Effector memory CD4-positive, alpha-beta T cell (primary cell): ENCODE results near the gene C19orf73.
"Not testable (repeated sequence)": the region's sequence is repeated elsewhere in the genome, so short reads cannot be mapped to it uniquely, and the experiment has no call there.

ENCODE experiments used
- DNase-seq, 3 donors: peaks; one replicate each; pipeline ENCODE4 v3.0.0-alpha.2; 2020
- H3K27ac ChIP-seq: 2 replicates; pipeline ENCODE4 v1.7.0; 2013; ENCODE audit warnings: mild to moderate bottlenecking, low read length, moderate library complexity; ENCODE audit not compliant: insufficient read depth, poor library complexity, severe bottlenecking
- H3K27me3 ChIP-seq: replicated peaks from 2 replicates; pipeline ENCODE4 v1.7.0; 2013; ENCODE audit warnings: mild to moderate bottlenecking, low read length; ENCODE audit not compliant: insufficient read depth, control insufficient read depth, poor library complexity, severe bottlenecking
- H3K36me3 ChIP-seq: 2 replicates; pipeline ENCODE4 v1.7.0; 2013; ENCODE audit warnings: mild to moderate bottlenecking, low read length, moderate library complexity; ENCODE audit not compliant: control insufficient read depth, insufficient read depth
- H3K4me1 ChIP-seq: 2 replicates; pipeline ENCODE4 v1.7.0; 2013; ENCODE audit warnings: low read length, mild to moderate bottlenecking; ENCODE audit not compliant: control insufficient read depth, insufficient read depth, poor library complexity, severe bottlenecking
- H3K4me3 ChIP-seq: 2 replicates; pipeline ENCODE4 v1.7.0; 2013; ENCODE audit warnings: low read length, low read depth, mild to moderate bottlenecking; ENCODE audit not compliant: insufficient read depth, poor library complexity, severe bottlenecking
- H3K9me3 ChIP-seq: 2 replicates; pipeline ENCODE4 v1.7.0; 2013; ENCODE audit warnings: mild to moderate bottlenecking, low read length, moderate library complexity; ENCODE audit not compliant: control insufficient read depth

C19orf73 gene

DNA sequence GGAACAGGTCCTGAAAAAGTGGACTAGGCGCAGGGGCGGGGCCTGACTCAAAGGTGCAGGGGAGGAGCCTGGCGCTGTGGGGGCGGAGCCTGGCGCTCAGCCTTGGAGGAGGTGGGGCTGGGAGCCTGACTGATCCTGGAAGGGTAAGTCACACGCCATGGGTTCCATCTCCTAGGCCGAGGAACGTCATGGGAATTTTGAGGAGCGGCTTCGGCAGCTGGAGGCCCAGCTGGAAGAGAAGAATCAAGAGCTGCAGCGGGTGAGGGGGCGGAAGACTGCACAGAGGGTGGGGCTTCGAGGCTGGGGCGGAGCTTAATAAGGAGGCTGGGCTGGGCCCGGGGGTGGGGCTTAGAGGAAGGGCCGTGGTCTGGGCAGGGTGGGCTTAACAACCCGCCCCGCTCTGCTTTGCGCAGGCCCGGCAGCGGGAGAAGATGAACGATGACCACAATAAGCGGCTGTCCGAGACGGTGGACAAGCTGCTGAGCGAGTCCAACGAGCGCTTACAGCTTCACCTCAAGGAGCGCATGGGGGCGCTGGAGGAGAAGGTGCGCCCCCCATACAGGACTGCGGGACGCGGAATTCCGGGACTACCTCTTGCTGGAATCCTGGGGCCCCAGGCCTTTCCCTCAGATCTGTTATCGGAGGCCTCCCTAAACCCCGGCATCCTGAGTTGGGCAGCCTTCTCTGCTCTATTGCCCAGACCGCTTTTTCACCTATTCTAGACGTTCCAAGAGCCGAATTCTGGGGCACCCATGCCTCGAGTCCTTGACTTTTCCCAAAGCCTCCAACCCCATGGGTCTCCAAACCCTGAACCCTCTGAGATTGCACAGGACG lies 14.9 kb upstream of the C19orf73 start:
- no peak for DNase-seq
- H3K27ac ChIP-seq: no peak overlapping the region
- no peaks in the 10 kb centered on the region for H3K9me3 ChIP-seq
- H3K4me1 ChIP-seq: peaks cover 12% of the 10 kb centered on the region
- H3K27me3 ChIP-seq: no peaks in the 10 kb centered on the region
- H3K36me3 ChIP-seq: no peaks in the 10 kb centered on the region
- peak overlapping the region; percentile 35 for H3K4me3 ChIP-seq

DNA sequence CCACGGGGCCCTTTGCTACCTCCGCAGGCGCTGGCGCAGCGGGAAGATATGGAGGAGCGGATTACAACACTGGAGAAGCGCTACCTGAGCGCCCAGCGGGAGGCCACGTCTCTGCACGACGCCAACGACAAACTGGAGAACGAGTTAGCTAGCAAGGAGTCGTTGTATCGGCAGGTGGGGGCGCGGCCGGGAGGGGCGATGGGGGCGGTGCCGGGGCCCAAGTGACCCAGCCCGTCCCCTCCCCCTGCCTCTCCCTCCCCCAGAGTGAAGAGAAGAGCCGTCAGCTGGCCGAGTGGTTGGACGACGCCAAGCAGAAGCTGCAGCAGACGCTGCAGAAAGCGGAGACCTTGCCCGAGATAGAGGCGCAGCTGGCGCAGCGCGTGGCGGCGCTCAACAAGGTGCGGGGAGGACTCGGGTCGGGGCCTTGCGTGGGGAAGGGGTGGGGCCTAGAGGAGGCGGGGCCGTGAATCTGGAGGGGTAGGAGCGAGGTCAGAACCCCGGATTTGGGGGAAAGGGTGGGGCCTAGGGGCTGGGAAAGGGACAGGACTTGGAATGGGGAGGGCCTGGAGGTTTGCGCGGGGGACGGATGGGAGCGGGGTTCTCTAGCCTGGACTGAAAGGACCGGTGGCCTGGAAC lies 14.1 kb upstream of the C19orf73 start:
- no peaks in the 10 kb centered on the region for H3K36me3 ChIP-seq
- H3K27ac ChIP-seq: no peak overlapping the region
- DNase-seq: no peak
- peaks cover 12% of the 10 kb centered on the region for H3K4me1 ChIP-seq
- H3K4me3 ChIP-seq: peak overlapping the region; percentile 35
- no peaks in the 10 kb centered on the region for H3K27me3 ChIP-seq
- no peaks in the 10 kb centered on the region for H3K9me3 ChIP-seq

GRCh38 chr19:49130325-49130724 lies 11.4 kb upstream of the C19orf73 start:
- no peaks in the 10 kb centered on the region for H3K36me3 ChIP-seq
- no peaks in the 10 kb centered on the region for H3K27me3 ChIP-seq

DNA sequence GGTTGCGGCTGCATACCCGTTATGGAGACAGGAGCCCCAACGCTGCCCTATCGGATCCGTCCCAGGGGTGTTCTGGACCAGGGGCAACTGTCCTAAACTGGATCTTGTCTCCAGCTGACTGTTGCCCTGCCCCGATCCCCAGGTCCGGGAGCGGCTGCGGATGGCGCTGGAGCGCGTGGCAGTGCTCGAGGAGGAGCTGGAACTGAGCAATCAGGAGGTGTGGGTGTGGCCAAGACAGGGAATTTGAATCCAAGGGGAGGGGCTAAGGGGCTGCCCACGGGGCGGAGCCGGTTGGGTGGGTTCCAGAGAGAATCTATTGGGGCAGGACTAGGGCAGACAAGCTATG lies 10.3 kb upstream of the C19orf73 start:
- no peaks in the 10 kb centered on the region for H3K9me3 ChIP-seq
- H3K36me3 ChIP-seq: no peaks in the 10 kb centered on the region
- H3K4me1 ChIP-seq: peaks cover 14% of the 10 kb centered on the region
- no peaks in the 10 kb centered on the region for H3K27me3 ChIP-seq
- DNase-seq: no peak
- H3K4me3 ChIP-seq: no peak overlapping the region
- no peak overlapping the region for H3K27ac ChIP-seq

More at GRCh38 chr19:49130325-49130724, 11.4 kb upstream of the C19orf73 start:
- H3K4me1 ChIP-seq: peaks cover 17% of the 10 kb centered on the region
- no peak for DNase-seq
- no peaks in the 10 kb centered on the region for H3K9me3 ChIP-seq
- no peak overlapping the region for H3K4me3 ChIP-seq
- H3K27ac ChIP-seq: no peak overlapping the region

- Histone ChIP-seq H3K4me1 (peaks cover 10% of the 10 kb centered on the region), H3K27ac (no peak overlapping the region), H3K4me3 (no peak overlapping the region)
Measured at GRCh38 chr19:49128545-49129237, 9.7 kb upstream of the C19orf73 start.

DNA sequence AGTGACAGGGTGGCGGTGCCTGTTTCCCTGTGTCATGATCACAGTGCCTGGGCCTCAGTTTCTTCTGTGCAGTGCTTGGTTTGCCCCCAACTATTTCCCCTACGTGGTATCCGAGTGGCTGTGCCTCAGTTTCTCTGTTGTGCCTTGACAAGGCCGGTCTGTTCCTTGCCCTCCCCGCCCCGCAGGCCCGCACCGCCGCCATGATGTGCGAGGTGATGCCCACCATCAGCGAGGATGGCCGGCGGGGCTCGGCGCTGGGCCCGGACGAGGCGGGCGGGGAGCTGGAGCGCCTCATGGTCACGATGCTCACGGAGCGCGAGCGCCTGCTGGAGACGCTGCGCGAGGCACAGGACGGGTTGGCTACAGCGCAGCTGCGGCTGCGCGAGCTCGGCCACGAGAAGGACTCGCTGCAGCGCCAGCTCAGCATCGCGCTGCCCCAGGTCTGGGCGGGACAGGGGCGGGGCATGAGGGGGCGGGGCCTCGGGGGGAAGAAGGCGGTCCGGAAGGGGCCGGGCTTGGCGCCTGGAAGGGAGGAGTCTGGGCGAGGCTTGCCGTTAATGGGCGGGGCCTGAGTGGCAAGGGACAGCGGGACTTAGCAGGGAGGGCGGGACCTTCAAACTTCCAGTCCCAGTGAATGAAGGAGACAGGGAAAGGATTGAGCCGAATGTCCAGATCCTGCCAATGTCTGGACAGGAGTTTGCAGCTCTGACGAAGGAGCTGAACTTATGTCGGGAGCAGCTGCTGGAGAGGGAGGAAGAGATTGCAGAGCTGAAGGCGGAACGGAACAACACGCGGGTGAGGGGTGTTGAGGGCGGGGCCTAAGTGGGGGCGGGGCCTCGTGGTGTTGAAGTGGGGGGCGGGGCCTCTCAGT lies 9.0 kb upstream of the C19orf73 start:
- Histone ChIP-seq H3K27ac (no peak overlapping the region), H3K4me1 (peaks cover 5% of the 10 kb centered on the region), H3K36me3 (no peaks in the 10 kb centered on the region), H3K9me3 (no peaks in the 10 kb centered on the region), H3K27me3 (no peaks in the 10 kb centered on the region), H3K4me3 (peak overlapping the region; percentile 42)
- peak; percentile 93 to 95 (median 93) for DNase-seq

More at GRCh38 chr19:49128545-49129237, 9.7 kb upstream of the C19orf73 start:
- Histone ChIP-seq H3K36me3 (no peaks in the 10 kb centered on the region), H3K27me3 (no peaks in the 10 kb centered on the region), H3K9me3 (no peaks in the 10 kb centered on the region)
- DNase-seq: no peak

DNA sequence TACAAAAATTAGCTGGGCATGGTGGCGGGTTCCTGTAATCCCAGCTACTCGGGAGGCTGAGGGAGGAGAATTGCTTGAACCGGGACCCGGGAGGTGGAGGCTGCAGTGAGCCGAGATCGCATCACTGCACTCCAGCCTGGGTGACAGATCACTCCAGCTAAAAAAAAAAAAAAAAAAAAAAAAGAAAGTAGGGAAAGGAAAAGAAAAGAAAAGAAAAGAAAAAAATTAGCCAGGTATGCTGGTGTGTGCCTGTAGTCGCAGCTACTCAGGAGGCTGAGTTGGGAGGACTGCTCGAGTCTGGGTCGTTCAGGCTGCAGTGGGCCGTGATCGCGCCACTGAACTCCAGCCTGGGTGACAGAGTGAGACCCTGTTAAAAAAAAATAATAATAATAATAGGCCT lies 8.3 kb upstream of the C19orf73 start:
- not testable (repeated sequence) for H3K4me3 ChIP-seq, H3K36me3 ChIP-seq, H3K9me3 ChIP-seq, H3K4me1 ChIP-seq, H3K27ac ChIP-seq, H3K27me3 ChIP-seq, DNase-seq

DNA sequence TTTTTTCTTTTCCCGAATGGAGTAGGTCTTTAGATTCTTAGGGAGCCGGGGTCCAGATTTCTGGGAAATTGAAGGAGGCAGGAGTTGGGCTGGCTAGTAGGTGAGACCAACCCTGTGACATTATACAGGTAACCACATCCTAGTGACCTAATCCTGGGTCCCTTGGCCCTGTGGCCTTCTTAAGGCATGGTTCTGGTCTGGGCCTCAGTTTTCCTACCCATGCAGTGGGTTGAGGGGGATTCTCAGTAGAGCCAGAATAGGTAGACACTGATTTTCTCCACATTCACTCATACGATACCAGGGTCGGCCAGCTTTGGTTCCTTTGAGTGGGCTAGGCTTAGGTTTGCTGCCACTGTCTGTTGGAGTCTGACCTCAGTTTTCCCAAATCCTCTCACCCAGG lies 7.6 kb upstream of the C19orf73 start:
- no peak for DNase-seq
- H3K36me3 ChIP-seq: no peaks in the 10 kb centered on the region
- H3K27ac ChIP-seq: no peak overlapping the region
- H3K4me3 ChIP-seq: no peak overlapping the region
- H3K27me3 ChIP-seq: no peaks in the 10 kb centered on the region
- no peaks in the 10 kb centered on the region for H3K9me3 ChIP-seq
- H3K4me1 ChIP-seq: peaks cover 5% of the 10 kb centered on the region

GRCh38 chr19:49125025-49125731 lies 6.2 kb upstream of the C19orf73 start:
- Histone ChIP-seq H3K36me3 (no peaks in the 10 kb centered on the region), H3K27me3 (no peaks in the 10 kb centered on the region), H3K4me1 (peaks cover 6% of the 10 kb centered on the region), H3K9me3 (no peaks in the 10 kb centered on the region), H3K27ac (no peak overlapping the region), H3K4me3 (no peak overlapping the region)
- no peak for DNase-seq
